K562 (cell line): Measurements from ENCODE around the gene KBTBD2. TPM values are rescaled to one million over a fixed set of nuclear protein-coding genes. Genes with fewer than 3 reads are reported as not detected.

ENCODE experiments used
- AFF1 ChIP-seq, 2 experiments: fragments of 450-650 bp; IDR thresholded peaks; 2 replicates each; pipeline ENCODE4 v1.6.1; 2018; ENCODE audit warnings: mild to moderate bottlenecking in 2 of 2, low read depth in 1 of 2; ENCODE audit not compliant: partially characterized antibody in 2 of 2
- ATF2 ChIP-seq: sonication (generic); formaldehyde crosslinking; IDR thresholded peaks from 2 replicates; pipeline ENCODE4 v1.8.1; 2022; ENCODE audit warnings: missing genetic modification reagents
- BRF1 ChIP-seq: IDR thresholded peaks from 3 replicates; pipeline ENCODE4 v1.6.1; 2011; ENCODE audit warnings: borderline replicate concordance, mild to moderate bottlenecking; ENCODE audit not compliant: insufficient read length; ENCODE audit errors: extremely low read depth
- CCAR2 ChIP-seq: fragments of 200-400 bp; formaldehyde crosslinking; IDR thresholded peaks from 2 replicates; pipeline ENCODE4 v1.6.1; 2017; ENCODE audit warnings: mild to moderate bottlenecking, low read depth, low read length
- FOXK2 ChIP-seq, 2 experiments: fragments of 450-650 bp; IDR thresholded peaks in 1 of 2; conservative IDR thresholded peaks in 1 of 2; 2 replicates each; pipeline ENCODE4 v1.6.1; 2016; ENCODE audit warnings: low read depth in 2 of 2, mild to moderate bottlenecking in 1 of 2
- HDAC1 ChIP-seq, 2 experiments: fragments of 450-650 bp; IDR thresholded peaks; 2 replicates each; pipeline ENCODE4 v1.6.1; 2016 to 2017; ENCODE audit warnings: inconsistent platforms in 1 of 2, mild to moderate bottlenecking in 1 of 2, moderate library complexity in 1 of 2
- LEF1 ChIP-seq: fragments of 450-650 bp; IDR thresholded peaks from 2 replicates; pipeline ENCODE4 v1.6.1; 2016; ENCODE audit warnings: mild to moderate bottlenecking
- NCOA4 ChIP-seq: fragments of 450-650 bp; IDR thresholded peaks from 2 replicates; pipeline ENCODE4 v1.6.1; 2018; ENCODE audit warnings: mild to moderate bottlenecking; ENCODE audit not compliant: partially characterized antibody
- NFATC3 ChIP-seq: fragments of 450-650 bp; IDR thresholded peaks from 2 replicates; pipeline ENCODE4 v1.6.1; 2017; ENCODE audit warnings: mild to moderate bottlenecking
- NFIX ChIP-seq: fragments of 250-450 bp; sonication (Bioruptor Pico); IDR thresholded peaks from 2 replicates; pipeline ENCODE4 v1.4.0; 2020; ENCODE audit warnings: low read depth, mild to moderate bottlenecking, moderate library complexity
- SMAD3 ChIP-seq: fragments of 450-650 bp; formaldehyde crosslinking; conservative IDR thresholded peaks from 2 replicates; pipeline ENCODE4 v1.4.0; 2020; ENCODE audit warnings: mild to moderate bottlenecking
- SMARCA4 ChIP-seq: fragments of 450-650 bp; IDR thresholded peaks from 2 replicates; pipeline ENCODE4 v1.6.1; 2016
- STAT6 ChIP-seq: sonication (generic); formaldehyde crosslinking; IDR thresholded peaks from 2 replicates; pipeline ENCODE4 v1.8.1; 2023; ENCODE audit warnings: mild to moderate bottlenecking, missing genetic modification reagents
- polyA plus RNA-seq, 8 experiments: library from polyadenylated mRNA; depleted of rRNA in 4 of 8; stranded (reverse) in 5 of 8; unstranded in 3 of 8; fragments of >200 nt; fragmentation: Nextera tagmentation in 2 of 8; fragmentation: Illumina TruSeq in 1 of 8; extraction: Ambion mirVana in 2 of 8; extraction: Trizol in 1 of 8; gene quantifications; 2 replicates each; pipeline versions ENCODE4 v1.2.1 to v1.2.3, GENCODE V29; 2011 to 2014; ENCODE audit warnings: inconsistent platforms in 1 of 8, missing spikeins in 1 of 8
- total RNA-seq, 7 experiments: library from RNA; depleted of rRNA in 6 of 7; stranded (reverse); fragments of >200 nt in 6 of 7; fragmentation: Illumina TruSeq in 2 of 7; extraction: Trizol in 2 of 7; gene quantifications; 2 replicates each; pipeline versions ENCODE4 v1.2.1 to v1.2.3, GENCODE V29; 2011 to 2021; ENCODE audit warnings: low replicate concordance in 1 of 7
- TF ChIP-seq, protein P1 (sequence below): fragments of 450-650 bp; conservative IDR thresholded peaks from 2 replicates; pipeline ENCODE4 v1.6.1; 2016; ENCODE audit warnings: missing genetic modification characterization, low read depth, mild to moderate bottlenecking, missing compliant biosample characterization, moderate library complexity
- TF ChIP-seq, protein P2 (sequence below): sonication (generic); formaldehyde crosslinking; IDR thresholded peaks from 2 replicates; pipeline ENCODE4 v1.4.0; 2020; ENCODE audit warnings: mild to moderate bottlenecking, missing genetic modification reagents

The KBTBD2 gene
- total and polyA plus RNA-seq, 9 of the 15 experiments (the other 6 are each of a cell fraction or from before 2014, with no cell fraction given), result 22.8 to 62.2 (median 30.8) TPM

GRCh38 chr7:32891800-32892520, 400 bp upstream of the KBTBD2 start (continued):
- no peak for TF ChIP-seq STAT6
- peak in 1 of 2 experiments; percentile 45; a peak in 1 of 4 replicates for TF ChIP-seq HDAC1 (IDR thresholded peaks at IDR 0.05)
- no peak for TF ChIP-seq CCAR2
- 0 out of 2 replicates have a peak, but pooled peaks have one; percentile 4 for TF ChIP-seq SMARCA4
- TF ChIP-seq, protein P1, sequence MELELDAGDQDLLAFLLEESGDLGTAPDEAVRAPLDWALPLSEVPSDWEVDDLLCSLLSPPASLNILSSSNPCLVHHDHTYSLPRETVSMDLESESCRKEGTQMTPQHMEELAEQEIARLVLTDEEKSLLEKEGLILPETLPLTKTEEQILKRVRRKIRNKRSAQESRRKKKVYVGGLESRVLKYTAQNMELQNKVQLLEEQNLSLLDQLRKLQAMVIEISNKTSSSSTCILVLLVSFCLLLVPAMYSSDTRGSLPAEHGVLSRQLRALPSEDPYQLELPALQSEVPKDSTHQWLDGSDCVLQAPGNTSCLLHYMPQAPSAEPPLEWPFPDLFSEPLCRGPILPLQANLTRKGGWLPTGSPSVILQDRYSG (tag), result no peak
- TF ChIP-seq, protein P2, sequence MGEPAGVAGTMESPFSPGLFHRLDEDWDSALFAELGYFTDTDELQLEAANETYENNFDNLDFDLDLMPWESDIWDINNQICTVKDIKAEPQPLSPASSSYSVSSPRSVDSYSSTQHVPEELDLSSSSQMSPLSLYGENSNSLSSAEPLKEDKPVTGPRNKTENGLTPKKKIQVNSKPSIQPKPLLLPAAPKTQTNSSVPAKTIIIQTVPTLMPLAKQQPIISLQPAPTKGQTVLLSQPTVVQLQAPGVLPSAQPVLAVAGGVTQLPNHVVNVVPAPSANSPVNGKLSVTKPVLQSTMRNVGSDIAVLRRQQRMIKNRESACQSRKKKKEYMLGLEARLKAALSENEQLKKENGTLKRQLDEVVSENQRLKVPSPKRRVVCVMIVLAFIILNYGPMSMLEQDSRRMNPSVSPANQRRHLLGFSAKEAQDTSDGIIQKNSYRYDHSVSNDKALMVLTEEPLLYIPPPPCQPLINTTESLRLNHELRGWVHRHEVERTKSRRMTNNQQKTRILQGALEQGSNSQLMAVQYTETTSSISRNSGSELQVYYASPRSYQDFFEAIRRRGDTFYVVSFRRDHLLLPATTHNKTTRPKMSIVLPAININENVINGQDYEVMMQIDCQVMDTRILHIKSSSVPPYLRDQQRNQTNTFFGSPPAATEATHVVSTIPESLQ, result no peak
- TF ChIP-seq NFATC3, result no peak
- no peak for TF ChIP-seq NFIX (CRISPR knock-in tag)
- no peak for TF ChIP-seq ATF2 (CRISPR knock-in tag)
- TF ChIP-seq FOXK2 (conservative IDR thresholded peaks at IDR 0.05 in 1 of 2, IDR thresholded peaks at IDR 0.05 in 1 of 2; ENCODE audit: low read depth in 2 of 2), result no peak
- no peak for TF ChIP-seq NCOA4
- TF ChIP-seq SMAD3 (CRISPR knock-in tag), result no peak; the same call in 1 of the 2 replicates
- TF ChIP-seq LEF1, result peak; percentile 27; the same call in 1 of the 2 replicates
- TF ChIP-seq BRF1, result no peak
- TF ChIP-seq AFF1 (IDR thresholded peaks at IDR 0.05; ENCODE audit: low read depth in 1 of 2, partially characterized antibody in 2 of 2), result no peak
